Activated T-helper 1 cell treated with Interleukin-2 at 50 U/mL for 16 hours (primary cell): ENCODE measurements around the gene ATG3.
"Not testable (repeated sequence)": the region's sequence is repeated elsewhere in the genome, so short reads cannot be mapped to it uniquely, and the experiment has no call there.

Experiments
- DNase-seq: peaks from one replicate; pipeline ENCODE4 v3.0.0-alpha.2; 2020; ENCODE audit warnings: low read depth

ATG3 gene

DNA sequence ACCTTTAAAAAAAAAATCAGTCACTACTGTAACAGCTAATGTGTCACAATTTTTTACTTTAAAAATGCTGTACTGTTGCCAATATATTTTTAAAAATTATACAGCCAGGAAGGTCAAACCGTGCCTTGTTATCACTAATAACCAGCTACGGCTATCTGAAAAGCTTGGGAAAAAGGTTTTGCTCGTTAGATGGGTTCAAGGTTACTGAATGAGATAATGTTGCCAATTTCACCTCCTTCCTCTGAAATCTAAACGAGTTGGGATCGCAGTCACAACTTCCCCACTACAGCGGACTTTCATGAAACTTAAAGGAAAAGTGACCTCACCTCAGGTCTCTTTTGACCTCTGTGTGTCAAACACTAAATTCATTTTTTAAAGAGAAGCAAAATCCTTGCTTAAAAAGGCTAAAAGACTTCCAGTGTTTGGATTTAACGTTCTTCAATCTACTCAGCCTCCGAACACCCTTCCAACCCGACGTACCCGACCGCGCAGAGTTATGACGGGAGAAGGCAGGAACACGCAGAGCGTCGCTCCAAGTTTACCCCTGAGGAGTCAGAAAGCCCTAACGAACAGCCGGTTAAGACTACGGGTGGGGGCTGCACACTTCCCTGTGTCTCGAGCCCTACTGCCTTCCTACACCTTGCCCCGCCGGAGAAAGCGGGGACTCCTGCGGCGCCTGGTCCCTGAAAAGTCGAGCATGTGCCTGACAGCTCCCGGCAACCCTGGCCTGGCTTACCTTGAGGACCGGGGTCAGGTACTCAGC, 860 bp downstream of the ATG3 start:
- peak; percentile 37 for DNase-seq

DNA sequence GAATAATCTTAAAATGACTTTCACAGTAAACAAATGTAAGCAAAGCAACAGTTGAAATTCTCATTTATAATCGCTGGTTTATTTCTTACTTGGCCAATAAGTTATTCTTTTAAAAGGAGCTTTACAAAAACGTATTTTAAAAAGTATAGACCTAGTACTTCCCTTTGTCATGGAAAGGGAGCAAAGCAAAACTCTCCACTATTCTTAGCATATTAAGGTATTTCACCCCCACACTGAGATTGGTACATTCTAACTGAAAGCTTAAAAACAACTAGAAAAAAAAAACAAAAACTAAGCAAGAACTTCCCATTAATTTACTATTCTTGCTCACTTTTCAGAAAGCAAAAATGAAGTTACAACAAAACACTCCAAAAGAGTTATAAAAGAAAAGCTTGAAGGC, 1.5 kb downstream of the ATG3 start:
- no peak for DNase-seq

DNA sequence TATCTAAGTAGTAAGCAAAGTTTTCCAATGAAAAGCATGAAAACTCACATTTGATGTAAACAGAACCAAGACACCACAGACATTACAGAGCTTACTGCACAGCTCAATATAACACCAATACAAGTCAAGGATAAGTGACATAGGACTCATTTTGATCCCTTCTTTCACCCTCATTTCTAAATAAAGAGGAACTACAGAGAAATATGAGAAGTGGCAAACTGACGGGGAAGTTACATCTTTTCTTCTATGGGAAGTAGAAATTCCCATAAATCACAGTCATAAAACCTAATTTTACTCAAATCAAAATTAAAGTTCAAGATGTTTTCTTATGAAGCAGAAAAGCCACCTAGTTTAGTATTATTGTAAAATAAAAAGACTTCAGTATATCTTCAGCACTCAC, 3.8 kb downstream of the ATG3 start:
- no peak for DNase-seq

DNA sequence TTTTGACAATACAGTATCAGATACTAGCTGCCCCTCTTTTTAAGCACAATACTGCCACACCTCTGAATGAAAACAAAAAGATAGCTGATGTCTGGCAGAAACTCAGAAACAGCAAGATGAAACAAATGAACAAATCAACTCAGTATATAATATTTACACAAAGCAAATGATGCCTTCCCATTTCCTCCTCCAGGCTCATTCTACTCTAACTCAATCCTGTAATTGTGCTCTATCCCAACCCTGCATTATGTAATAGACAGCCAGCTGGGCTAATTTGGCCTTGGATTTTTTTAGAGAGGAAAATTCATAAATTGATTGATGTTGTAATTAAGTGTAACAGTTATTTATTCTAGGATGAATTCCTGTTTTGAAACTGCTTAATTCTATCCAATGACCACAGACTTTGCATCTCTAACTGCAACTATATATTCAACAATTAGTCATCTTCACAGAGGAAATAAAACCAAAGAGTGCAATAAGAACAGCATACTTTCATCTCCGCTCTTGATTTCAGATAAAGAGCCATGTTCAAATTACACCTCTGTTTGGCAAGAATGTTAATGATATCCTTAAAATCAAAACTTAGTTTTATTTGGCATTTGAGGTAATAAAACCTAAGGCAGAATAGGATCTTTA, 6.1 kb downstream of the ATG3 start:
- no peak for DNase-seq

DNA sequence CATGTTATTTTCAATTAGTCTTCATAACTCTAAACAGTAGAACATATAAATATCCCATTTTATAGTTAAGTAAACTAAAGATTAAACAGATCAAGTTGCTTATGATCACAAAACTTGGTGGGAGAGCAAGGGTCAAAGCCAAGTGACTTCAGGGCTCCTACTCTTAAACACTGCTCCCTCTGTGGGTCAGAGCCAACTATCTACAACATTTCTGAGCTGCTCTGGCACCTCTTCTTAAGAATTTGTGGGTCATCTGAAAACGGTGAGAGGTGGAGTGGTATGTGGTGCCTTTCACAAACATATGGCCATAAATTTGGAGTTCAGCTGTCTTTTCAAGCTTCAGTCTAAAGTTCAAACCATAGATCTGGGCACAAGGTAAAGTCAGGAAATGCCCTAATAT, 10.9 kb downstream of the ATG3 start:
- no peak for DNase-seq

DNA sequence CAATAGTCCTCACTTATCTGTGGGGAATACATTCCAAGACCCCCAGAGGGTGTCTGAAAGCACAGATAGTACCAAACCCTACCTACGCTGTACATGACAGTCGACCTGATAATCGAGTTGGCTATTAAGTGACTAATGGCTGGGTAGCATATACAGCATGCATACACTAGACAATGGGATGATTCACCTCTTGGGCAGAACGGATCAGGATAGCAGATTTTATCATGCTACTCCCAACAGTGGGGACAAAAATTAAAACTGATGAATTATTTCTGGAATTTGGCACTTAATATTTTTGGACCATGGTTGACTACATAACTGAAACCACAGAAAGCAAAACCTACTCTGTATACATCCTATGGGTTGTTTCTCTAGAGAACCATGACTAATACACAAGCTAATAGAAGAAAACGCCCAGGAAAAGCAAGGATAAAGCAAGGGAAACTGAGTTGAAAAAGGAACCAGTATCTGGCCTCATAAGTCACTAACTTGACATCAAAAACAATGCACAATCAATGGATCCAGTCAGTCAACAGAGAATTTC, 15.5 kb downstream of the ATG3 start:
- DNase-seq = no peak

DNA sequence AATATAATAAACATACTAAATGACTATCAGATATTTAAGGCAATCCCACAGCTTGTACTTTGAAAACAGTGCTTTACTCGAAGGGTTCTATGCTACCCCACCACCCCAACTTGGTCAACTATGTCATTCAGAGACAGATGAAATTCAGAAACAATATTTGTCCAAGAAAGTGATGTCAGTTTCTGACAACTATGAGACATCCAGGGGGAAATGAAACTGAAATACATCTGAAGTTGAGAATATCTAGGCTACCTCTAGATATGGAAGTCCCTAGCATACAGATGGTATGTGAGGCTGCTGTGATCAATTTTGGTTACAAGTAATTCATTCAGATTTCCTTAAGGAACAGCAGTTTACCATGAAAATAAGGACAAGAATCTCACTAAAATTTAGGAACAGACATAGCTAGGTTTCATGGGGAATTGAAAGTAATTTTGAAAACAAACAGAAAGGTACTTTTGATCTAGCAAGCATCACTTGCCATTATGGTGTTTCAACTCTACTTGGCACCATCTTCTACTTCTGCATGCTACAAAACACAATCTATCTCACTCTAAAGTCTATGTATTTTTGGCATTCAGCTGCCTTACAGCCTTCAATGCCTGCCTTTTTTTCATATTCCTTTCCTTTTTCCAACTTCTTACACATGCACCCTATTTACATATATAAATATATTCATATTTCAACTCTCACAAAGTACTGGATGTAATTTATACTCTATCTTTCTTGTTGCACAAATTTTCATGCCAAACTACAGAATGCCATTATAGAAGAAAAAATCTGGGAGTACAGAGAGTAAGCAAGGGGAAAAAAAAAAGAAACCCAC, 21.7 kb downstream of the ATG3 start:
- DNase-seq = no peak

DNA sequence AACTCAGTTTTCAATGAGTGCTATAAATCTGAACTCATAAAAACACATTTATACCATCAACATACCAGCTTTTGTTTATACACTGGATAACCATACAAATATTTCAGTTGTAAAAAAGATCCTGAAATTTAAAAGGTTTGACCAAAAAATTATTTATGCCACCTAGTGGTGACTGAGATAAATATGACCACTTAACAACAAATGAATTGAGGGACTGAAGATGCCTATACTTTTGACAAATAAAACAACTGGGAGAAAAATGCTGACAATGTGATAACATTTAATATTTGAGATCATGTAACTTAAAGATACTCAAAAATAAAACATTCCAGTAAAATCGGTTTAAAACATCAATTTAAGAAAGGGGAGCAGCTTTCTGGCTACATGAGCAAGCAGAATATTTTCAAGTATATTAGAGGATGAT, 30.4 kb downstream of the ATG3 start:
- DNase-seq = no peak

DNA sequence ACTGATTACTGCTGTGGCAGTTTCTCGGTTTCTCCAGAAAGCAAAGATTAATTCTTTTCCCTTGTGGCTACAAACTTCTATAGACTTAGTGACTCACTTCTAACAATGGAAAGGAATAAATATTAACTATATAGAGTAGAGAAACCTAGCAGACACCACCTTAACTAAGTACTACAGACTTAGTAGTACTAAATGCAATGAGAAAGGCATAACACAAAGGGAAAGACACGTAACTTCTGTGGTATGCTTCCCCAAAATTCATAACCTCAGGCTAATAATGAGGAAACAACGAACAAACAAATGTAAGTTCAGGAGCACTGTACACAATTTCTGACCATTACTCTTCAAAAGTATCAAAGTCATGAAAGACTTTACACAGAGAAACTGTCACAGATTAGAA, 31.2 kb downstream of the ATG3 start:
- DNase-seq = no peak

DNA sequence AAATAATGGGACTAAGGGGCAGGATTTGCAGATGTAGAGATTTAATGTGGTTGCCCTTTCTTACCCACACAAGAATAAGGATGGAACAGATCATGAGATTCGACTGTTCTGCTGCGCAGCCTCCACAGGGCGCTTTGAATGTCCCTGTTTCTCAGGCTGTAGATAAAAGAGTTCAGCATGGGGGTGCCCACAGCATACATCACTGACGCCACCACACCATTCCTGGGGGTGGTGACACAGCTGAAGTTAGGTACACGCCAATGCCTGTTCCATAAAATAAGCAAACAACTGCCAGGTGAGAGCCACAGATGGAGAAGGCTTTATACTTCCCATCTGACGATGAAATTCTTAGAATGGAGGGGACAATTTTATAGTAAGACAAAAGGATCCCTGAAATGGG, 37.6 kb downstream of the ATG3 start:
- DNase-seq = not testable (repeated sequence)

DNA sequence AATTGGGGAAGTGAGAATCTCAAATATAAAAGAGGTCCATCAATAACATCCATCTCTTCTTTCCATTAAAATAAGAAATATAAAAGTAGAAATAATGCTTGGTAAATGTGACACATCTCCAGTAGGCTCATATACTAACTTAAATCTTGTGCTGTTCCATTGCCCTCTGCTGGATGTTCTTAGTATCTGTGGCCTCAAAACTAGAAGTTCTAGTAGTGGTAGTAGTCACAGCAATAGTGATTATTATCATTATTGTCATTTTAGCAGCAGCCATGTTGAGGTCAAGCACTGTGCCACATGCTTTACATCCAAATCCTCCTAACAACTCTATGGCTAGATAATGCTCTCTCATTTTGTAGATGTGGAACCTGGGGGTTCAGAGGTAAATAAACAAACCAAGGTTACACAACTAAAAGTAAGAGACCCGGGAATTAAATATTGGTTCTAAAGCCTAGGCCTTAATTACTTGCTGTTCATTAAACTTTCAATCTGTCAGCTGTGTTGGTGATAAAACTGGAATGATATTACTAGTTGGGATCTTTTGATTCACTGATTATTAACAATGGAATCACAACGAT, 42.2 kb downstream of the ATG3 start:
- DNase-seq = no peak

DNA sequence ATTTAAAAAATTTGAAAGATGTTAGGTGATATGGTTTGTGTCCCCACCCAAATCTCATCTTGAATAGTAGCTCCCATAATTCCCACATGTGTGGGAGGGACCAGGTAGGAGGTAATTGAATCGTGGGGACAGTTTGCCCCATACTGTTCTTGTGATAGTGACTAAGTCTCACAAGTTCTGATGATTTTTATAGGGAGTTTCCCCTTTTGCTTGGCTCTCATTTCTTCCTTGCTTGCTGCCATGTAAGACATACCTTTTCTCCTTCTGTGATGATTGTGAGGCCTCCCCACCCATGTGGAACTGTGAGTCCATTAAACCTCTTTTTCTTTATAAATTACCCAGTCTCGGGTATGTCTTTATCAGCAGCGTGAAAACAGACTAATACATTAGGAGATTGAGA, 42.8 kb downstream of the ATG3 start:
- not testable (repeated sequence) for DNase-seq

DNA sequence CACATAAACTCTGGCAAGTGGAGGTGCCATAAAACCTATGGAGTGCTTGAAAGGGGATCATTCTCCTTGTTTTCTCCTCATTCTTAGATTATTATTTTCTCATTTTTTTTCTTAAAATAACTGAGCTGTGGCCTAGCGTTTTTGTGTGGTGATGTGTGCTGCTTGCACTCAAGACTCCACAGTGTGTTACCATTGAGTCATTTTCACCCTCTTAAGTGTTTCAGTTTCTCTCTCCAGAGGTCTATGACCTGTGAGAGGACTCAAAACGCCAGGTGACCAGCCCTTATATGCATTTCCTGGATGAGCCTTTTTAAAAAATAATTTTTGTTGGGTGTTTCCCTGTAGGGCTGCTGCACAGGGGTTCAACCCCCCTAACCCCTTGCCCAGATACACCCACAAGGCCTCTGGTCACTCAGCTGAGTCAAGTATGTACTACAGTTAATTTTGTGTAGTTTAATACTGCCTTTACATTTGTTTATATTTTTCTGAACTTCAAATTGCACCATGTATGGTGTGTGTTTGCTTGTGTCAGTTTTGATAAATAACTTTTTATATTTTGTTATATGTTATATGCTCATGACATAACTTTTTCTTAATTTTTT, 47.1 kb downstream of the ATG3 start:
- DNase-seq = no peak

DNA sequence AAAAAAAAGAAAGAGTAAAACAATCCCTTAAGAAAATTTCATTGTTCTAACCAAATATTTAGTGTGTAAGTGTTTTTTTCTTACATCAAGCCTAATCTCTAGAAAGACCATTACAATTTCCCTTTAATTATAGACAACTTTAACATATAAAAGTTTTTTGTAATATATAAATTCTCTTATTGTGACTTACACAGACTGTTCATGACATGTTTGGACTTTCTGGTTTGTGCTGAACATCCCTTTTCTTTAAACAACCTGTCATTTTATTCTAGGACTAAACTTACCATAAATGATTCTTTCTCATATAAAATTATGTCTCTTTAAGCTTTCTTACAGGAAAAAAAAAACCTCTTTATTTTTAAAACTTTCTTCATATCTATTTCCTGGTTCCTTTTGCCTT, 49.4 kb downstream of the ATG3 start:
- DNase-seq = no peak

DNA sequence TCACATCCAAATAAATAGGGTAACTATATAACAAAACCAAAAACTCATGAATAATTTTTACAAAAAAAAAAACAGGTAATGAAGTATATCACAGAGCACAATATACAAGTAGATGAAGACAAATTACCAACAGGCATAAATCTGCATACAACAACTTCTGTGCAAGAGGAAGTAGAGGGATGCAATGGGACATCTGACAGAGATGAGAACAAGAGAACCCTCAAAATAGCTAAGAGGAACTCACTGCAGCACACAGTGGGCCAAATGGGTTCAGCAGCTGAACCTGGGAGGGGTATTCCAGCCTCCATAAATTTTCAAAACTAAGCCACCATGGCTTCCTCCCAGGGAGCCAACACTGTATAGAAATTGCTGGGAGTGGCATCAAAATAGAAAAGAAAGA, 52.9 kb downstream of the ATG3 start:
- DNase-seq = no peak

DNA sequence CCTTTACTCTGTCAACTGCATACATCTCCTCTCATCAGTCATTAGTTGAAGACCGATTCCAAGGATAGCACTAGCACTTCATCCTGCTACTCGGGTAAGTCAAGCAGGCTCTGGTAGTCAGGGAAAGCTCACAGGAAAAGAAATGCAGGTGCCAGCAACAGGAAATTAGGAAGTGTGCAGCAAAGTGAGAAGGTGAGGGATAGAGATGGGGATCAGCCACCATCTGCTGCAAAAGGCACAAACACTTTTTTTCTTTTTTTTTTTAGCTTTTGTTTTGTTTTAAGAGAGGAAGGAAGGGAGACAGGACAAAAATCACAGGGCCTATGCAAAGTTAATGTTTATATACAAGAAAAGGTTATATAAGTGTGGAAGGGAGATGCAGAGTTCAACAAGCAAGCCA, 53.5 kb downstream of the ATG3 start:
- no peak for DNase-seq

DNA sequence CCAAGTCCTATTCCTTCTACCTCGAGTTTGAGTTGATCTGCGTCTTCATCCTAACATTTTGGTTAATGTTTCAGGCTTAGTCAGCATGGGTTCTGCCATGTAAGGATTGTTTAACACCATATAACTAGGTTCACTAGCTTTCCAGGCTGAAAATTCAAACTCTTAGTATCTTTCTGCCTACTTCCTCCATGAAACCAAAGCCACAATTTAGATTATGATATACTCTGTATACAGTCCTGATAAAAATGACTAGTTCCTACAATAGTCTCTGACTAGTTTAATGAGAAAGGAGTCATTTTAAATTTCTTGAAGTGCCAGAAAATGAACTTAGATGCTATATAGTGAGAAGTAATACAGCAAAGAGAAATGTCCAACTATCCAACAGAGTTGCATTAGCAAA, 55.9 kb downstream of the ATG3 start:
- DNase-seq = no peak

DNA sequence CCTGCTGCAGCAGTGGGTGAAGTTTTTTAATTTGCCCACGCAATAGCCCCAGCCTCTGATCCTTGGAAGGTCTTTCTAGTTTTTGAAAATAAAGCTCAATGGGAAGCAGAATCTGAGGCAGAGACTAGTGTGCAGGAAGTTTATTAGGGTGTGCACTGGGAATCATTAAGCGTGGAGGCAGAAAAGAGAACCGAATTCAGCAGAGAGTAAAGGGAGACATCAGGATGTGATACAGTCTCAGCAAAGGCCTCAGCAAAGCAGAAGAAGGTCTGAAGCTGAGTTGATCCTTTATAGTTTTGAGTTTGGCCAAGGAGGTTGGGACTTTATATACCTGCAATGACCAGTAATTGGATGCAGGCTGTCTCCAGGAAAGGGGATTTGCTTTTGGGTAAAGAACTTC, 57.6 kb downstream of the ATG3 start:
- DNase-seq = no peak

DNA sequence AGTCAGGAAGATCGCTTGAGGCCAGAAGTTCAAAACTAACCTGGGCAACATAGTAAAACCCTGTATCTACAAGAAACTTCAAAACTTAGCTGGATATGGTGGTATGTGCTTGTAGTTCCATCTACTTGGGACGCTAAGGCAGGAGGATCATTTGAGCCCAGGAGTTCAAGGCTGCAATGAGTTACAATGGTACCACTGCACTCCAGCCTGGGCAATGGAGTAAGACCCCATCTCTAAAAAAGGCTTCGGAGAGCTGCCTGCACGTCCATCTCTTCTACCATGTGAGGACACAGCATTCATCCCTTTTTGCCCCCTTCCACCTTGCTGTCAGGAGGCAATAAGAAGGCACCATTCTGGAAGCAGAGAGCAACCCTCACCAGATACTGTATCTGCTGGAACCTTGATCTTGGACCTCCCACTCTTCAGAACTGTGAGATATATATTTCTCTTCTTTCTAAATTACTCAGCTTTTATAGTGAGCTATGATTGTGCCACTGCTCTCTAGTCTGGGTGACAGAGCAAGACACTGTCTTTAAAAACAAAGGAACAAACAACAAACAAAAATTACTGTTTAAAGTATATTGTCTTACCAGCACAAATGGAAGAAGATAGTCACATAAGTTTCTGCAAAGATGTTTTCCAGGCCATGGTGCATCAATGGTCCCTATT, 58.3 kb downstream of the ATG3 start:
- DNase-seq = no peak

DNA sequence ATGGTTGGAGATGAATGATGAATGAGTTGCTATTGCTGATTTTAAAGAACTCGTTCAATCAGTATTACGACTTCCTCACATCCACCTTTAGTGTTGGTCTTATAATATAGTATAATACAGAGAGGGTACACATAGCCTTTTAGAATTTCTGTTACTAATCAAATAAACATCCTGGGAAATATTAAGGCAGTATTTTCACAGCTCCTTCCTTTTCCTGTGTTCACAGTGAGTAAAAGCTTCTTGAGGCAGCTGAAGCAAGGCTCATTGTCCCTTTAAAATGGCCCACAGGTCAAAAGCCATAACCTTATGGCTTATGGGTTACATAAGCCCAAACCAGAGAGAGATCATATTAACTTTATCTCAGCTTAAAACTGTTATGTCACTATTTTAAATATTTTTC, 61.1 kb downstream of the ATG3 start:
- no peak for DNase-seq

DNA sequence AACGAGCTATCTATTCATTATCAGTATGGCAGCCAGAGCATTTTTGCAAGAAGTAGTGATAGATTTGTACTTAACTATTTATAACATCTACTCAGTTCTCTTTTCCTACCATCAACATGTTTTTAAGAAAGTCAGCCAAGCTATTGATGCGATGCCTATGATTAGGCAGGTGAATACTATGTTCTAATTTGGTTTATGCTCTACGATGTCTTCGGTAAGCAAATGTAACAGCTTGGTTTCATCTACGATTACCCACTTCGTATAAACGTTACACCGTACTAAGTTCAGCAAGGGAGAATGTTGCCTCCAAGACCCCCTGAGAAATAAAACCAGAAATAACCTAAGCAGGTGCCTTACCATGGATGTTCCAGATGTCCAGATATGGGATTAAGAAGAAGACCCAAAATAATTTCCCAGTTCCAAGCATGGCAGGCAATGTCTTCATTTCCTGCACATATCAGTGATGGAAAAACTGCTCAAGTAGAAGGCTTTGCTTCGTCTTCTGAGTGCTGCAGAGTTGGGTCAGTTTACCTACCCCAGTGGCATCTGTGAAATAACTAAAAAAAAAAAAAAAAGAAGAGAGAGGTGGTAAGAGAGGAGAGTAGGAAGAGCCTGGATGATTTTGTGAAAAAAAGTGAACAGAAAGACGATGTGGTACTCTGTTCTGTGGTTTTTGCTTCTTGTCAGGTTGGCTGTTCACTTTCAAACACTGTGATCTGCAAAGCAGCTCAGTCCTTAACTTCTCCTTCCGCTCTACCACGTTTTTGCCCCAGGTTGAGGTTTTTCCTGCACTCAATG, 62.6 kb downstream of the ATG3 start, which contains the start of gene BTLA:
Gene BTLA (minus strand): TSS at position 559 of the 798 bp plus-strand sequence. CDS start 114 bp downstream, at position 445.
- no peak for DNase-seq
